Measurements from ENCODE around the gene GPR32.

GPR32 gene

GRCh38 chr19:50784710-50785109 is 14.4 kb downstream of the GPR32 start:
- FAIRE-seq: no peak

- FAIRE-seq: no peak
Observed at GRCh38 chr19:50785329-50785728, 15.1 kb downstream of the GPR32 start.

- no peak for FAIRE-seq
Observed at GRCh38 chr19:50790396-50790795, 20.1 kb downstream of the GPR32 start, which contains the start of gene ACP4. ACP4 (plus strand) TSS chr19:50790415; CDS start chr19:50790415, 0 bp downstream.

GRCh38 chr19:50790922-50791467 is 20.7 kb downstream of the GPR32 start:
- no peak for FAIRE-seq

- FAIRE-seq: no peak
Observed at GRCh38 chr19:50791594-50792271, 21.5 kb downstream of the GPR32 start.

DNA sequence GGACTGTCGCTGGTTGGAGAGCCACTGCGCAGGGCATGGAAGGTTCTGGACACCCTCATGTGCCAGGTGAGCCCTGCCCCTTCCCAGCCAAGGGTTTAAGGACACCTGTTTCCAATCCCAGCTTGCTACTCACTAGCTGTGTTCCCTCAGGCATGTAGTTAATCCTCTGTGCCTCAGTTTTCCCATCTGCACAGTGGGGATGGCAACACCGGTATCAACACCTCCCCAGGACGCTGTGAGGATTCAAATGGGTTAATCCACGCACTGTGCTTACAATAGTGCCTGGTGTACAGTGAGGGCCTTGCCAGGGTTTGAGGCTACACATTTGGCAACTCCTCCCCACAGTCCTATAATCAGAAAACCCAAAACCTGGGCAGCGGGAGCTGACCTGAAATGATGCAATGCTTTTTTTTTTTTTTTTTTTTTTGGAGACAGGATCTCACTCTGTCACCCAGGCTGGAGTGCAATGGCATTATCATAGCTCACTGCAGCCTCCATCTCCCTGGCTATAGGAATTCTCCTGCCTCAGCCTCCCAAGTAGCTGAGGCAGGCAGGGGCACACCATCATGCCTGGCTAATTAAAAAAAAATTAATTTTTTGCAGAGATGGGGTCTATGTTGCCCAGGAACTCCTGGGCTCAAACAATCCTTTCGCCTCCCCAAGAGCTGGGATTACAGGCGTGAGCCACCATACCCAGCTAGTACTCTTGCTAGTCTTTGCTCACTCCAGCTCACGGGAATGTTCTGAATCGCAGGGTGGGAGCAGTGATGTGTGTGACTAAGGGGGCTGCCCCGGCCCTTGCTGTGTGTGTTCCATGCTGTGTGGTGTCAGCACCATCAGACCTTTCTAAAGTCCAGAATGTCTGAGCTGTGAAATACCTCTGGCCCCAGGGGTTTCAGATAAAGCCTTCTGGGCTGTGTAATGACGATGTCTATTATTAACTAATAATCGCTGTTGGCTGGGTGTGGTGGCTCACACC is 22.3 kb downstream of the GPR32 start:
- FAIRE-seq: no peak

- no peak for FAIRE-seq
Observed at GRCh38 chr19:50793558-50794065, 23.3 kb downstream of the GPR32 start.

GRCh38 chr19:50794074-50794875 is 24.0 kb downstream of the GPR32 start:
- no peak for FAIRE-seq

GRCh38 chr19:50794876-50795663 is 24.8 kb downstream of the GPR32 start:
- no peak for FAIRE-seq

DNA sequence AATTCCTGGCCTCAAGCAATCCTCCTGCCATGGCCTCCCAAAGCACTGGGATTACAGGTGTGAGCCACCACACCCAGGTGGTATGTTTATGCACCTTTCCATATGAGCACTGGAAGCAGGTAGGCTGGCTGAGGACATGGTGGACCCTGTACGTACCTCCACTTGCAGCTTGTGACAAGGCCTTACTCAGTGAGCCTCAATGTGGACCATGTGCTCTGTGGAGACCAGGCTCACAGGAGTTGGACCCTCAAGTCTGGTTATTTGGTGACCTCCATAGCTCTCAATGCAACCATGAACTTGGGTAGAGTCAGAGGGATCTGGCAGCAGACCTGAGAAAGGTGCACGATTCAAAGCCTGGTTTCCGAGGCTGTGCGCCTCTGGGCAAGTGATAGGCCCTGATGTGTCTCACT is 25.4 kb downstream of the GPR32 start:
- no peak for FAIRE-seq

GRCh38 chr19:50796128-50796633 is 25.9 kb downstream of the GPR32 start:
- FAIRE-seq: no peak

DNA sequence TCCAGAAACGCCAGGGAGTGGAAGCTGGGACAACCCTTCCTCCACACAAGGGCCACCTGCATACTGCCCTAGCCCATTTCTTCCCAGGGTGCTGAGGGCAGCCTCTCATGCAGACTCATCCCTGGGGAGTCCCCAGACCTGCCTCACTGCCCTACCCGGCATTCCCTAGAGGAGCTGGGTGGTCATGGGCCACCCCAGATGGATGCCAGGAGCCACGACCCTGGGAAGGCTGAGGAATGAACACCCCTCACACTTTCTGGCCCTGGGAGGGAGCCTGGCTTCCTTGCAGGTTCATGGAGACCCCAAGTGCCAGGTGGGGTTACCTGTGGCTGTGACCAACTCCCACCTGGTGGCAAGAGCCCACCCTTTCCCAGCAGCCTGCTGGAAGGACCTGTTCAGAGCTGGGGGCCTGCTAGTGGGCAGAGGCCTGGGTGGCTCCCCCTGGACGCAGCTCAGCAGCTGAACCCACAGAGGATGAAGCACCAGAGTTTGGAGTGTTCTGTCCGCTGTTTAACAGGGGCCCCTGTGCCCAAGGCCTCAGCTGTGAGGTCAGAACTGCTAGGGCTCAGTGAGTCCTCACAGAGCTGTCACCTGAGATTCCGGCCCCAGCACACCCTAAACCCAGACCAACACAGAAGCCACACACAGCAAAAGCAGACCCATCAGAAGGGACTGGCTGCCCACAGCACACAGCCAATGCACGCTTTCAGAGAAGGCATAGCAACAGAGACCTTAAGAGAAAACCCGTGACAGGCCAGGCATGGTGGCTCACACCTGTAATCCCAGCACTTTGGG is 26.6 kb downstream of the GPR32 start:
- FAIRE-seq: no peak

GRCh38 chr19:50797429-50797780 is 27.1 kb downstream of the GPR32 start:
- no peak for FAIRE-seq

DNA sequence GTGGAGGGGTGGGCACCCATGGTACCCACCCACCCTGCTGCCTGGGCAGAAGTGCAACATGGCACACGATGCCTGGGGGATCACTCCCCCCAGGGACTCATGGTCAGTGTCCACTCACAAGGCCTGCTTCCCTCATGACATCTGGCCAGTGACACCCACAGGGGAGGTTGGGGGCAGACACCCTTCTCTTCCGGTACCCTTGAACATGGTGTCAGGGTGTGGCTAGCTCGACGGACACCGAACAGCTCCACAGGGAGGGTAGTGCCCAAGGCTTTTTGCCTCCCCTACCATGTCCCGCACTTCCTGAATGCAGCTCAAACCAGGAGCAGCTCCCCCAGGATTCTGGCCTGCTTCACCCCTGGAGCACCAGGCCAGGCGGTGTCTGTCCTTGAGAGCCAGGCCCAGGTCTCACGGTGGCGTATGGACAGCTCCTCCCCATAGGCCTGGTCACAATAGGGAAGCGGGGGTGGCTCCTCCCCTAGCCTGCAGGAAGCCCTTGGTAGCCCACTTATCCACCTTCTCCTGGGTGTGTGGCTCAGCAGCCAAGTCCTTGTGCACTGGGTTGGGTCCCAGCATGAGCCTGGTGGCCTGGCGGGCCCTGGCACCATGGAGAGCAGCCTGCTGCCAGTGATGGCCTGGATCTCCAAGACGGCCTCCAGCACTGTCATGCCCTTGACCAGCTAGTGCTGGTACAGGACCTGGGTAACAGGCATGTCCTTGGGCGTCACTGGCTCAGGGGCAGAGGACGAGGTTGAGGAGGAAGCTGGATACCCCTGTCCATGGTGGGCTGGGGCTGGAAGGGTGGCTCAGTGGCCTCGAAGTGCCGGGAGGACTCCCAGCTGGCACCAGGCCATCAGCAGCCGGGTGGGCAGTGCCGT is 27.8 kb downstream of the GPR32 start:
- FAIRE-seq: no peak

DNA sequence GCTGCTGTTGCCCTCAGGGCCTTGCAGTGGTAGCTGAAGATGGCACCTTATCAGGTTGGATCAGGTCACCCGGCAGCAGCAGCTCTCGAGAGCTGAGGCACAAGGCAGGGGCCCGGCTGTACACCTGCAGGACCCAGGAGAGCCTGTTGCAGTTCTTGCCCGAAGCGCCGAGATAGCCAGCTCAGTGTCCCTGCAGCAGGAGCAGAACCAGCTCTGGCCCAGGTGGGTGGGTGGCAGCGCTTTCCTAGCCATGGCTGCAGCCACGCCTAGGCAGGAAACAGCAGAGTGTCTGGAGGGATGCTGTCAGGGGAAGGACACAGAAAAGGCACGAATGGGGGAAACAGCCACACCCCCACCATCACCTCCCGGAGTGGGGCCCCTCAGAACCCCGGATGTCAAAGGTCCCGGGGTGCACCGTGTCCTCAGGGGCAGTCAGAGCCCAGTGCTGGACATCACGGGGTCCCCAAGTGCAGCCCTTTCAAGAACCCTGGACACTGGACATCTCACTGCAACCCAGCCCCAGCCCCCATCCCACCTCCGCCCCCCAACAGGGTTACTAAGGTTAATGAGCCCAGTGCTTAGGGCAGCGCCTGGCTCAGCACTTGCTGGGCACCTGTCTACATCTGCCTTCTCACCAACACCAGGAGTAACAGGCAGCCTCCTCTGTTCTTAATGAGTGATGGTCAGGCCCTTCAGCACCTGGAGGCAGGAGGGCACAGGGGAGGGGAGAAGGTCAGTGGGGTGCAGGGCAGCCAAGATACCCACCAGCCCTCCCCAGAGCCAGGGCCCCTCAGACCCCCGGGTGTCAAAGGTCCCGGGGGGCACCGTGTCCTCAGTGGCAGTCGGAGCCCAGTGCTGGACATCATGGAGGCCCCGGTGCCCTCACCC is 28.6 kb downstream of the GPR32 start:
- FAIRE-seq: no peak

- no peak for FAIRE-seq
Observed at GRCh38 chr19:50799547-50799851, 29.2 kb downstream of the GPR32 start.

DNA sequence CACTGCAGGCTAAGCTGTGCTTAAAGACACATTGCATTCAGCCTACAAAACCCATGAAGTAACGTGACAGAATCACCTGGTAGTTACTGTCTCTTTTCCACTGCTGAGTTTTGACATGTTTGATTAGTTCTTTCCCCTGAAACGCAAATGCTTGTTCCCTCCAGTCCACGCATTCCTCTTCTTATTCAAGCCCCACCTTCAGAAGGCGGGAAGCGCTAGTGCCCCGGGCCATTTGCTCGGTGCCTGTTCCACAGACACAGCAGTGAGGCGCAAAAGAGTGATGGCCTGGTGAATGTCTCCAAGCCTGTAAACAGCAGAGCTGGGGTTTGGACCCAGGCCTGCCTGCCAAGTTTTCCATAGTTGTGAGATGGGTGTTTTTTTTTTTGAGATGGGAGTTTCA is 30.8 kb downstream of the GPR32 start:
- no peak for FAIRE-seq

DNA sequence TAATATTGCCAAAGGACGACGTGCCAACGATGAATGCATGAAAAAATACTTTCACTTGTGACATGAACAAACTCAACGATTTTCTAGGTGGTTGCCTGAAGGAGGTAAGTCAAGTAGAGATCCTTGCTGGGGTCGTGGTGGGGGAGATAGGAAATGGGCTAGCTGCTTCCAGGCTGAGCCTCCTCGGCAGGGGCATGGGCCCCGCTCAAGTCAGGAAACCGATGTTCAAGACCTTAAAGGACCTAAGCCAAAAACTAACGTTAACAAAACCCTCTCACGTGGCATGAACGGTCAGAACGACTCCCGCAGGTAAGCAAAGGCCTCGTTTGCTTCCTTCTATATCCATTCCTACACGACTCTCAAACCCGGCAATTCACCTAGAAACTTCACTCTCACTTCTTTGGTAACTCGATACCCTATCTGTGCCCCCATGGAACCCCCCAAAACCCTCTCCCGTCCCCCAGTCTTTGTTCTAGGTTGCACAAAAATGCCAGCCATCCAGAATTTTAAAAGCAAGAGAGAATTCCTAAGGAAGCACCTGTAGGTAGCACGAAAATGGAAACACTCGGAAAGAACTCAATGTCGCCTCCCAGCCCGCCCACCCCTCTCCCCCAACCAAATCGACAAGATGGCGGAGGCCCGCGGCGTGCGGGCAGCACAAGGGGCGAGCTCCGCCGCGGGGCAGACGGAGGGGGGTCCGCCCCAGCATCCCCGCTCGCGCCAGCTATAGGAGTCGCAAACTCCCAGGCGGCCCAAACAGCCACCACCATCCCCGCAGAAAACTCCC is 33.6 kb downstream of the GPR32 start:
- no peak for FAIRE-seq
